HepG2 (cell line): ENCODE data around the gene KIAA1755. TPM values are rescaled to one million over a fixed set of nuclear protein-coding genes. Genes with fewer than 3 reads are reported as not detected.

ENCODE experiments used
- DZIP1 ChIP-seq: sonication (generic); formaldehyde crosslinking; IDR thresholded peaks from 2 replicates; pipeline ENCODE4 v1.5.0; 2020; ENCODE audit warnings: mild to moderate bottlenecking, missing genetic modification reagents
- KDM5B ChIP-seq: sonication (generic); formaldehyde crosslinking; IDR thresholded peaks from 2 replicates; pipeline ENCODE4 v1.4.0; 2020; ENCODE audit warnings: missing genetic modification reagents, mild to moderate bottlenecking, borderline replicate concordance
- NCOA2 ChIP-seq: sonication (generic); formaldehyde crosslinking; IDR thresholded peaks from 2 replicates; pipeline ENCODE4 v1.8.0; 2022; ENCODE audit warnings: inconsistent platforms
- PRDM10 ChIP-seq: sonication (generic); formaldehyde crosslinking; IDR thresholded peaks from 2 replicates; pipeline ENCODE4 v1.4.0; 2020; ENCODE audit warnings: low read depth, missing genetic modification reagents
- SIX1 ChIP-seq: sonication (generic); formaldehyde crosslinking; IDR thresholded peaks from 2 replicates; pipeline ENCODE4 v1.4.0; 2020; ENCODE audit warnings: missing genetic modification reagents, borderline replicate concordance
- SMAD1 ChIP-seq: sonication (generic); formaldehyde crosslinking; IDR thresholded peaks from 2 replicates; pipeline ENCODE4 v1.4.0; 2020; ENCODE audit warnings: missing genetic modification reagents, low read depth, mild to moderate bottlenecking, borderline replicate concordance
- ZNF121 ChIP-seq: sonication (generic); formaldehyde crosslinking; IDR thresholded peaks from 2 replicates; pipeline ENCODE4 v1.5.0; 2020; ENCODE audit warnings: mild to moderate bottlenecking, missing genetic modification reagents
- ZNF138 ChIP-seq: sonication (generic); formaldehyde crosslinking; IDR thresholded peaks from 2 replicates; pipeline ENCODE4 v1.5.0; 2020; ENCODE audit warnings: mild to moderate bottlenecking, low read depth, missing genetic modification reagents
- ZNF607 ChIP-seq: sonication (generic); formaldehyde crosslinking; IDR thresholded peaks from 2 replicates; pipeline ENCODE4 v1.5.1; 2020; ENCODE audit warnings: missing genetic modification reagents, mild to moderate bottlenecking, borderline replicate concordance
- ZNF609 ChIP-seq: sonication (generic); formaldehyde crosslinking; IDR thresholded peaks from 2 replicates; pipeline ENCODE4 v1.4.0; 2020; ENCODE audit warnings: mild to moderate bottlenecking, missing genetic modification reagents, borderline replicate concordance
- ZNF713 ChIP-seq: sonication (generic); formaldehyde crosslinking; IDR thresholded peaks from 2 replicates; pipeline ENCODE4 v1.4.0; 2020; ENCODE audit warnings: mild to moderate bottlenecking, missing genetic modification reagents
- ZNF768 ChIP-seq: sonication (generic); formaldehyde crosslinking; IDR thresholded peaks from 2 replicates; pipeline ENCODE4 v1.4.0; 2020; ENCODE audit warnings: missing genetic modification reagents
- ZNF772 ChIP-seq: sonication (generic); formaldehyde crosslinking; IDR thresholded peaks from 2 replicates; pipeline ENCODE4 v1.5.0; 2020; ENCODE audit warnings: mild to moderate bottlenecking, missing genetic modification reagents
- ZSCAN21 ChIP-seq: sonication (generic); formaldehyde crosslinking; IDR thresholded peaks from 2 replicates; pipeline ENCODE4 v1.8.0; 2022; ENCODE audit warnings: mild to moderate bottlenecking, missing genetic modification reagents, moderate library complexity, borderline replicate concordance
- polyA plus RNA-seq, 8 experiments: library from polyadenylated mRNA; depleted of rRNA in 3 of 8; stranded (reverse) in 7 of 8; unstranded in 1 of 8; fragments of >200 nt; fragmentation: Illumina TruSeq in 4 of 8; extraction: Trizol in 4 of 8; gene quantifications; 2 replicates each; pipeline versions ENCODE4 v1.2.1 to v1.2.3, GENCODE V29; 2011 to 2016; ENCODE audit warnings: low read depth in 4 of 8, missing spikeins in 1 of 8, mixed read lengths in 1 of 8; ENCODE audit not compliant: insufficient read depth in 1 of 8
- total RNA-seq, 5 experiments: library from RNA; depleted of rRNA; stranded (reverse); fragments of >200 nt; fragmentation: Illumina TruSeq; extraction: Trizol; gene quantifications; 2 replicates each; pipeline ENCODE4 v1.2.3, GENCODE V29; 2016; ENCODE audit warnings: low read depth in 1 of 5

Gene KIAA1755
- total and polyA plus RNA-seq, 2 of the 13 experiments (the other 11 are each of a cell fraction or from before 2014, with no cell fraction given): 0.04 TPM; not detected in 1

DNA sequence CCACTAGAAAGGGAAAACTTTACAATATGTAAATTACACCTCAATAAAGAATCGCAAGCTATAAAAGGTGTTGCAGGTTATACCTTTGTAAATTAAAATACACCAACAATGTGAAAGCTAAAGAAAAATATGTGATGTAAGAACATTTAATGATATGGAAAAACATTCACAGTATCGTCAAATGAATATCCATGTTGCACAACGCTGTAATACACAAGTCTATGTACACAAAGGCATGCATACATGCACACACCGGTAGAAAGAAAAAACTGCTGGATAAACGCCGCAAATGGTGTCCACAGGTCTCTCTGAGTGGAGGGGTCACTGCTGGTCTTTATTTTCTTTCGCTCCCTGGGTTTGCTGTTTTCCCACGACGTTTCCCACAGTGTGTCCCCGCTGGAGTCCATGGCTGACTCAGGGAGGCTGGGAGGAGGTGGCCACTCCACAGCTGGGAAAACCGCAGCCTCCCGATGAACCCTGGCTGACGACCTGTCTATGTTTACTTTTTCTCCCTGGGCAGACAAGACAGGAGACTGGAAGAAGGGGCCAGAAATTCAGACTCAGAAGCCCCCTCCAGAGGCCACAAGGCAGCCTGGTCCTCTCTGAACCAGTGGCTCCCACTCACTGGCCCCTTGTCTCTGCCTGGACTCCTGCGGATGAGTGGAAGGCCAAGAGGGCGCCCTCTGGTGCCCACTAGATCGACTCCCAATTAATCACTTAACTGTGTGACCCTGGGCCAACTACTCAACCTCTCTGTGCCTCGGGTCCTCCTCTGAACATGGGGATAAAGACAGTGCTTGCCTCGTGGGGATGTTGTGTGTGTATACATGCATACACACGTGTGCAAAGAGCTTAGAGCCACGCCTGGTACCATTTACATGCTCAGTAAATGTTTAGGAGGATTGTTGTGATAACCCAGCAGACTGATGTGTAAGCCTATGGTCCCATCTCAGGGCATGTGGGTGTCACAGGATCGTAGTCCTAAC is 30.6 kb upstream of the KIAA1755 start (continued):
- TF ChIP-seq SMAD1 (CRISPR knock-in tag) (0 out of 2 replicates have a peak, but pooled peaks have one; percentile 53), SIX1 (0 out of 2 replicates have a peak, but pooled peaks have one; percentile 15), NCOA2 (CRISPR knock-in tag) (peak; percentile 34; the same call in 1 of the 2 replicates), ZNF713 (no peak), ZNF138 (CRISPR knock-in tag) (no peak), DZIP1 (CRISPR knock-in tag) (no peak), ZSCAN21 (CRISPR knock-in tag) (no peak), ZNF607 (CRISPR knock-in tag) (no peak), PRDM10 (CRISPR knock-in tag) (no peak), ZNF768 (CRISPR knock-in tag) (peak; percentile 100), ZNF609 (CRISPR knock-in tag) (no peak), ZNF772 (CRISPR knock-in tag) (no peak), KDM5B (CRISPR knock-in tag) (no peak), ZNF121 (no peak)
